ENCODE measurements around the gene PHF12.

DNA sequence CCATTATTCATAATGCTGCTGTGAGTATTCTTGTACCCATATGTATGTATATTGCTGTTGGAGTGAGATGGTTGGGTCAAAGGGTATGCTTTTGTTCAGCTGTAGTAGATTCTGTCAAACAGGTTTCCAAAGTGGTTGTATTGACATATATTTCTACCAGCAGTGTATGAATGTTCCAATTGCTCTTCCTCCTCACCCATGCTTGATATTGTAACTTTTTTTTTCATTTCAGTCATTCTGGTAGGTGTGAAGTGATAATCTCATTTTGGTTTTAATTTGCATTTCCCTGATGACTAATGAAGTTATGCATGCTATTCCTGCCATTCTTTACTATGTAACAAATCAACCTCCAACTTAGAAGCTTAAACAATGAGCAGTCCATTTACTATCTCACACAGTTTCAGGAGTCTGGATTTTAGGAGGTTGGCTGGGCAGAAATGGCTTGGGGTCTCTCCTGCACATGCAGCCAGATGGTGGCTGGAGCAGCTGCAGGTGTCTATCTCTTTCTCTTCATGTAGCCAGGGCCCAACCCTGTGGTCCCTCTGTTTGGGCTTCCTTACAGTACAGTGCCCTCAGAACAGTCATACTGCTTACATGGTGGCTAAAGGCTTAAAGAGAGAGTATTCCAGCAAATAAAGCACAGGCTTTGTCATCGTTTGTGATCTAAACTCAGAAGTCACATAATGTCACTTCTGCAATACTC lies 75.3 kb downstream of the PHF12 start:
- TF ChIP-seq, protein P1, sequence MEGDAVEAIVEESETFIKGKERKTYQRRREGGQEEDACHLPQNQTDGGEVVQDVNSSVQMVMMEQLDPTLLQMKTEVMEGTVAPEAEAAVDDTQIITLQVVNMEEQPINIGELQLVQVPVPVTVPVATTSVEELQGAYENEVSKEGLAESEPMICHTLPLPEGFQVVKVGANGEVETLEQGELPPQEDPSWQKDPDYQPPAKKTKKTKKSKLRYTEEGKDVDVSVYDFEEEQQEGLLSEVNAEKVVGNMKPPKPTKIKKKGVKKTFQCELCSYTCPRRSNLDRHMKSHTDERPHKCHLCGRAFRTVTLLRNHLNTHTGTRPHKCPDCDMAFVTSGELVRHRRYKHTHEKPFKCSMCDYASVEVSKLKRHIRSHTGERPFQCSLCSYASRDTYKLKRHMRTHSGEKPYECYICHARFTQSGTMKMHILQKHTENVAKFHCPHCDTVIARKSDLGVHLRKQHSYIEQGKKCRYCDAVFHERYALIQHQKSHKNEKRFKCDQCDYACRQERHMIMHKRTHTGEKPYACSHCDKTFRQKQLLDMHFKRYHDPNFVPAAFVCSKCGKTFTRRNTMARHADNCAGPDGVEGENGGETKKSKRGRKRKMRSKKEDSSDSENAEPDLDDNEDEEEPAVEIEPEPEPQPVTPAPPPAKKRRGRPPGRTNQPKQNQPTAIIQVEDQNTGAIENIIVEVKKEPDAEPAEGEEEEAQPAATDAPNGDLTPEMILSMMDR (conservative IDR thresholded peaks at IDR 0.05; ENCODE audit: low read depth in 2 of 2), result no peak
- TF ChIP-seq, protein P2, sequence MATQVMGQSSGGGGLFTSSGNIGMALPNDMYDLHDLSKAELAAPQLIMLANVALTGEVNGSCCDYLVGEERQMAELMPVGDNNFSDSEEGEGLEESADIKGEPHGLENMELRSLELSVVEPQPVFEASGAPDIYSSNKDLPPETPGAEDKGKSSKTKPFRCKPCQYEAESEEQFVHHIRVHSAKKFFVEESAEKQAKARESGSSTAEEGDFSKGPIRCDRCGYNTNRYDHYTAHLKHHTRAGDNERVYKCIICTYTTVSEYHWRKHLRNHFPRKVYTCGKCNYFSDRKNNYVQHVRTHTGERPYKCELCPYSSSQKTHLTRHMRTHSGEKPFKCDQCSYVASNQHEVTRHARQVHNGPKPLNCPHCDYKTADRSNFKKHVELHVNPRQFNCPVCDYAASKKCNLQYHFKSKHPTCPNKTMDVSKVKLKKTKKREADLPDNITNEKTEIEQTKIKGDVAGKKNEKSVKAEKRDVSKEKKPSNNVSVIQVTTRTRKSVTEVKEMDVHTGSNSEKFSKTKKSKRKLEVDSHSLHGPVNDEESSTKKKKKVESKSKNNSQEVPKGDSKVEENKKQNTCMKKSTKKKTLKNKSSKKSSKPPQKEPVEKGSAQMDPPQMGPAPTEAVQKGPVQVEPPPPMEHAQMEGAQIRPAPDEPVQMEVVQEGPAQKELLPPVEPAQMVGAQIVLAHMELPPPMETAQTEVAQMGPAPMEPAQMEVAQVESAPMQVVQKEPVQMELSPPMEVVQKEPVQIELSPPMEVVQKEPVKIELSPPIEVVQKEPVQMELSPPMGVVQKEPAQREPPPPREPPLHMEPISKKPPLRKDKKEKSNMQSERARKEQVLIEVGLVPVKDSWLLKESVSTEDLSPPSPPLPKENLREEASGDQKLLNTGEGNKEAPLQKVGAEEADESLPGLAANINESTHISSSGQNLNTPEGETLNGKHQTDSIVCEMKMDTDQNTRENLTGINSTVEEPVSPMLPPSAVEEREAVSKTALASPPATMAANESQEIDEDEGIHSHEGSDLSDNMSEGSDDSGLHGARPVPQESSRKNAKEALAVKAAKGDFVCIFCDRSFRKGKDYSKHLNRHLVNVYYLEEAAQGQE (IDR thresholded peaks at IDR 0.05; ENCODE audit: unreplicated experiment), result no peak
- TF ChIP-seq POLR2AphosphoS5 (IDR thresholded peaks at IDR 0.05; ENCODE audit: low read depth), result no peak
- TF ChIP-seq EZH2 (IDR thresholded peaks at IDR 0.05; ENCODE audit: low read depth, unreplicated experiment), result no peak
- no peak for TF ChIP-seq EZH2phosphoT487 (IDR thresholded peaks at IDR 0.05; ENCODE audit: unreplicated experiment)
- TF ChIP-seq NANOG (IDR thresholded peaks at IDR 0.05; ENCODE audit: borderline replicate concordance), result no peak
- no peak for TF ChIP-seq JUNB (IDR thresholded peaks at IDR 0.05; ENCODE audit: unreplicated experiment)
- TF ChIP-seq CREB1 (CRISPR knock-in tag; IDR thresholded peaks at IDR 0.05; ENCODE audit: low read depth), result no peak

Data from GM23338 (cell line).